ENCODE results near the gene CDC73. TPM values are rescaled to one million over a fixed set of nuclear protein-coding genes. Genes with fewer than 3 reads are reported as not detected.

CDC73 gene
- total and polyA plus RNA-seq, 4 donors: 5.8 to 20.6 (median 12.6) TPM

- no peak for TF ChIP-seq NR2F2 (IDR thresholded peaks at IDR 0.05)
- TF ChIP-seq RAD21 (IDR thresholded peaks at IDR 0.05): no peak
- TF ChIP-seq GABPA (IDR thresholded peaks at IDR 0.05 in 1 of 2, conservative IDR thresholded peaks at IDR 0.05 in 1 of 2): no peak
- no peak for TF ChIP-seq SP1 (IDR thresholded peaks at IDR 0.05)
- TF ChIP-seq JUND (IDR thresholded peaks at IDR 0.05): no peak
- no peak for TF ChIP-seq TAF1 (conservative IDR thresholded peaks at IDR 0.05)
- TF ChIP-seq CTCF (IDR thresholded peaks at IDR 0.05; ENCODE audit: low read depth, low read length, missing input control): no peak
- TF ChIP-seq ATF3 (IDR thresholded peaks at IDR 0.05): no peak
- TF ChIP-seq HNF4G (IDR thresholded peaks at IDR 0.05): no peak
Measured at GRCh38 chr1:193103759-193104501, 17.9 kb upstream of the CDC73 start (continued).

GRCh38 chr1:193104502-193104906 lies 17.3 kb upstream of the CDC73 start:
- DNase-seq (ENCODE audit: low spot score): peak; percentile 50
- peaks cover 0 to 19% (median 9%) of the 10 kb centered on the region in 4 donors for H3K4me1 ChIP-seq (ENCODE audit: control insufficient read depth in 4 of 4, insufficient read depth in 4 of 4, low read length in 3 of 4)
- under 1% methylated on average over 24 of the region's 24 CpGs for WGBS
- no peaks in the 10 kb centered on the region for H3K9me3 ChIP-seq (ENCODE audit: control insufficient read depth in 4 of 4, low read length in 3 of 4)
- peak overlapping the region; percentile 87 to 91 (median 90) for H3K4me3 ChIP-seq (ENCODE audit: low read depth in 1 of 3, low read length in 3 of 3)
- TF ChIP-seq RAD21 (IDR thresholded peaks at IDR 0.05): peak in 1 of 2 donors; percentile 23
- no peak for TF ChIP-seq MAX (IDR thresholded peaks at IDR 0.05)
- no peak for TF ChIP-seq EGR1 (IDR thresholded peaks at IDR 0.05; ENCODE audit: low read depth in 2 of 2)
- H3K27ac ChIP-seq (ENCODE audit: low read depth in 1 of 2, low read length in 2 of 2): peak overlapping the region; percentile 93 to 96
- peak overlapping the region; percentile 94 for H3K9ac ChIP-seq (ENCODE audit: low read depth in 1 of 2, low read length in 2 of 2)
- peaks cover 1 to 10% (median 8%) of the 10 kb centered on the region in 4 donors for H3K36me3 ChIP-seq (ENCODE audit: control insufficient read depth in 4 of 4, insufficient read depth in 3 of 4, low read depth in 1 of 4, low read length in 3 of 4)
- no peaks in the 10 kb centered on the region for H3K27me3 ChIP-seq (ENCODE audit: control insufficient read depth in 4 of 4, insufficient read depth in 4 of 4, low read length in 3 of 4)

- Histone ChIP-seq H3K4me3 (ENCODE audit: low read depth in 1 of 3, low read length in 3 of 3) (peak within 1 kb of the TSS; percentile 87 to 91 (median 90)), H3K9ac (ENCODE audit: low read depth in 1 of 2, low read length in 2 of 2) (peak within 1 kb of the TSS; percentile 94), H3K36me3 (ENCODE audit: control insufficient read depth in 4 of 4, insufficient read depth in 3 of 4, low read depth in 1 of 4, low read length in 3 of 4) (peaks cover 0 to 5% (median 2%) of the 10 kb centered on the region in 4 donors), H3K4me1 (ENCODE audit: control insufficient read depth in 4 of 4, insufficient read depth in 4 of 4, low read length in 3 of 4) (peaks cover 0 to 19% (median 9%) of the 10 kb centered on the region in 4 donors), H3K27ac (ENCODE audit: low read depth in 1 of 2, low read length in 2 of 2) (peak within 1 kb of the TSS; percentile 93 to 96), H3K9me3 (ENCODE audit: control insufficient read depth in 4 of 4, low read length in 3 of 4) (no peaks in the 10 kb centered on the region), H3K27me3 (ENCODE audit: control insufficient read depth in 4 of 4, insufficient read depth in 4 of 4, low read length in 3 of 4) (no peaks in the 10 kb centered on the region)
- peak; percentile 56 for TF ChIP-seq YY1 (IDR thresholded peaks at IDR 0.05)
- no peak for TF ChIP-seq FOXA2 (IDR thresholded peaks at IDR 0.05)
- no peak for TF ChIP-seq HNF4G (IDR thresholded peaks at IDR 0.05)
- peak; percentile 16 for TF ChIP-seq TAF1 (conservative IDR thresholded peaks at IDR 0.05)
- TF ChIP-seq GABPA (IDR thresholded peaks at IDR 0.05 in 1 of 2, conservative IDR thresholded peaks at IDR 0.05 in 1 of 2): peak in 1 of 2 donors; percentile 18
- peak in 1 of 2 donors; percentile 6 for TF ChIP-seq JUND (IDR thresholded peaks at IDR 0.05)
- peak; percentile 61 to 67 for TF ChIP-seq RAD21 (IDR thresholded peaks at IDR 0.05)
- TF ChIP-seq CTCF (IDR thresholded peaks at IDR 0.05; ENCODE audit: low read depth, low read length, missing input control): peak; percentile 9
- TF ChIP-seq MAX (IDR thresholded peaks at IDR 0.05): peak; percentile 54
- TF ChIP-seq SP1 (IDR thresholded peaks at IDR 0.05): no peak
- DNase-seq (ENCODE audit: low spot score): peak; percentile 93
- WGBS: under 1% methylated on average over 73 of the region's 73 CpGs
Measured at GRCh38 chr1:193104907-193105820, 16.7 kb upstream of the CDC73 start, which contains the start of gene GLRX2. Gene GLRX2, minus strand, starts transcription at chr1:193105414. Its CDS starts 32 bp downstream, at chr1:193105382.
